CD14-positive monocyte (primary cell): Measurements from ENCODE around the gene XPR1. TPM values are rescaled to one million over a fixed set of nuclear protein-coding genes. Genes with fewer than 3 reads are reported as not detected.

Experiments
- DNase-seq, 3 donors: peaks; one replicate each; pipeline ENCODE4 v3.0.0-alpha.2; 2011 to 2022
- H2AFZ ChIP-seq: 2 replicates; pipeline ENCODE4 v1.6.0; 2012; ENCODE audit warnings: mild to moderate bottlenecking, low read depth, low read length, inconsistent platforms; ENCODE audit not compliant: insufficient read depth, poor library complexity, severe bottlenecking
- H3K27ac ChIP-seq, 2 donors: 1 replicate in 1 of 2; 2 replicates in 1 of 2; pipeline ENCODE4 v1.5.1; 2012 to 2013; ENCODE audit warnings: low read length in 2 of 2, control low read depth in 1 of 2, inconsistent platforms in 1 of 2, low read depth in 1 of 2, mild to moderate bottlenecking in 1 of 2
- H3K27me3 ChIP-seq, 2 donors: one replicate each; pipeline versions ENCODE4 v1.6.0 to v1.6.1; 2011 to 2013; ENCODE audit warnings: low read length in 2 of 2; ENCODE audit not compliant: control insufficient read depth in 2 of 2, insufficient read depth in 2 of 2
- H3K36me3 ChIP-seq, 2 donors: replicated peaks in 1 of 2; 1 replicate in 1 of 2; 2 replicates in 1 of 2; pipeline versions ENCODE4 v1.5.1 to v1.6.1; 2012 to 2013; ENCODE audit warnings: low read length in 2 of 2, control low read depth in 1 of 2, inconsistent platforms in 1 of 2, mild to moderate bottlenecking in 1 of 2; ENCODE audit not compliant: insufficient read depth in 2 of 2, control insufficient read depth in 1 of 2
- H3K4me1 ChIP-seq, 2 donors: 1 replicate in 1 of 2; 2 replicates in 1 of 2; pipeline versions ENCODE4 v1.5.1 to v1.6.1; 2012 to 2013; ENCODE audit warnings: low read length in 2 of 2, control low read depth in 1 of 2, inconsistent platforms in 1 of 2, mild to moderate bottlenecking in 1 of 2, moderate library complexity in 1 of 2; ENCODE audit not compliant: insufficient read depth in 2 of 2, control insufficient read depth in 1 of 2
- H3K4me2 ChIP-seq: replicated peaks from 2 replicates; pipeline ENCODE3; 2012; ENCODE audit warnings: low read length, moderate library complexity, mild to moderate bottlenecking; ENCODE audit not compliant: poor library complexity, severe bottlenecking; ENCODE audit errors: extremely low read depth
- H3K4me3 ChIP-seq, 3 experiments: fragments of 200-600 bp in 1 of 3; sonication (generic) in 1 of 3; replicated peaks in 1 of 3; 1 replicate in 2 of 3; 2 replicates in 1 of 3; pipeline ENCODE4 v1.5.1; 2011 to 2013; ENCODE audit warnings: low read length in 3 of 3, mild to moderate bottlenecking in 3 of 3, control low read depth in 2 of 3, low read depth in 2 of 3, inconsistent platforms in 1 of 3, moderate library complexity in 1 of 3
- H3K79me2 ChIP-seq: 2 replicates; pipeline ENCODE4 v1.6.0; 2012; ENCODE audit warnings: mild to moderate bottlenecking, control low read depth, inconsistent platforms, low read length, moderate library complexity; ENCODE audit not compliant: insufficient read depth
- H3K9ac ChIP-seq: 2 replicates; pipeline ENCODE4 v1.6.0; 2017; ENCODE audit warnings: low read length, mild to moderate bottlenecking; ENCODE audit not compliant: insufficient read depth, poor library complexity, severe bottlenecking
- H3K9me3 ChIP-seq, 2 donors: replicated peaks in 1 of 2; 1 replicate in 1 of 2; 2 replicates in 1 of 2; pipeline versions ENCODE4 v1.5.1 to v1.6.1; 2012 to 2013; ENCODE audit warnings: low read length in 2 of 2, control low read depth in 1 of 2; ENCODE audit not compliant: control insufficient read depth in 1 of 2, insufficient read depth in 1 of 2
- H4K20me1 ChIP-seq: 2 replicates; pipeline ENCODE4 v1.6.0; 2012; ENCODE audit warnings: mild to moderate bottlenecking, low read length, control low read depth, moderate library complexity; ENCODE audit not compliant: insufficient read depth
- H3K27ac Mint-ChIP-seq, 7 donors: one replicate each; pipeline ENCODE4 v1.8.0; 2020; ENCODE audit warnings: mild to moderate bottlenecking in 7 of 7, mixed read lengths in 7 of 7, moderate library complexity in 6 of 7, inconsistent platforms in 2 of 7
- H3K27me3 Mint-ChIP-seq, 3 donors: one replicate each; pipeline ENCODE4 v1.8.0; 2021 to 2022; ENCODE audit warnings: low read depth in 3 of 3, mild to moderate bottlenecking in 3 of 3, mixed read lengths in 3 of 3, moderate library complexity in 3 of 3, inconsistent platforms in 1 of 3
- H3K36me3 Mint-ChIP-seq, 2 donors: one replicate each; pipeline ENCODE4 v1.8.0; 2020; ENCODE audit warnings: mixed read lengths in 2 of 2, inconsistent platforms in 1 of 2, mild to moderate bottlenecking in 1 of 2
- H3K4me1 Mint-ChIP-seq: one replicate; pipeline ENCODE4 v1.8.0; 2020; ENCODE audit warnings: mild to moderate bottlenecking, mixed read lengths
- H3K4me3 Mint-ChIP-seq, 2 donors: one replicate each; pipeline ENCODE4 v1.8.0; 2020; ENCODE audit warnings: mild to moderate bottlenecking in 2 of 2, mixed read lengths in 2 of 2, moderate library complexity in 1 of 2
- H3K9me3 Mint-ChIP-seq, 7 donors: one replicate each; pipeline ENCODE4 v1.8.0; 2020 to 2022; ENCODE audit warnings: mixed read lengths in 7 of 7, mild to moderate bottlenecking in 6 of 7, moderate library complexity in 6 of 7, inconsistent platforms in 2 of 7
- WGBS: methylation state at CpG from one replicate; pipeline ENCODE4 v1.1.5; 2013; ENCODE audit warnings: missing lambda C conversion rate; ENCODE audit not compliant: insufficient coverage; 5-methylcytosine and 5-hydroxymethylcytosine counted together
- intact Hi-C, 2 donors: fragments of 100-400 bp; cut with micrococcal nuclease; formaldehyde crosslinking; loops; one replicate each; pipeline versions ENCODE4 v1.15.0 to v1.15.1; 2023
- polyA plus RNA-seq, 3 donors: library from polyadenylated mRNA; depleted of rRNA in 1 of 3; unstranded in 2 of 3; stranded (reverse) in 1 of 3; fragments of 300-500 nt in 2 of 3; fragments of >200 nt in 1 of 3; fragmentation: Illumina TruSeq in 2 of 3; gene quantifications; 1 replicate in 2 of 3; 2 replicates in 1 of 3; pipeline ENCODE4 v1.2.3, GENCODE V29; 2012 to 2021
- TF ChIP-seq, protein P1 (sequence below): fragments of 200-600 bp; IDR thresholded peaks from one replicate; pipeline ENCODE4 v1.8.0; 2022; ENCODE audit warnings: antibody characterized with exemption, mild to moderate bottlenecking

XPR1 gene
- polyA plus RNA-seq, 3 donors, result 4.7 to 12.5 (median 8.7) TPM

DNA sequence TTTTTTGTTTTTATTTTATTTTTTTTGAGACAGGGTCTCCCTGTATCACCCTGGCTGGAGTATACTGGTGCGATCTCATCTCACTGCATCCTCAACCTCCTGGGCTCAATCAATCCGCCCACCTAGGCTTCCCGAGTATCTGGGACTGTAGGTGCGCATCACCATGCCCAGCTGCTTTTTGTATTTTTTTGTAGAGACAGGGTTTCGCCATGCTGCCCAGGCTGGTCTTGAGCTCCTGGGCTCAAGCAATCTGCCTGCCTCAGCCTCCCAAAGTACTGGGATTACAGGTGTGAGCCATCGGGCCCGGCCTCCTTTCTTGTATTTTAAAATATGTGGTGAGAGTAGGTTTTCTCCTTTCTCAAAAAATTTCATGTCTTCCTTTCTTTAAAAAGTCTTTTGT, 122.6 kb downstream of the XPR1 start:
- no peak for DNase-seq
- no CpG with 5 or more reads among the region's 7 CpGs for WGBS
- H3K27ac Mint-ChIP-seq, result no peak overlapping the region

GRCh38 chr1:180757657-180758056, 125.8 kb downstream of the XPR1 start:
- WGBS, result no CpG with 5 or more reads among the region's 1 CpG

More for the DNA sequence above, 122.6 kb downstream of the XPR1 start:
- H3K4me1 ChIP-seq, result no peaks in the 10 kb centered on the region
- no peak overlapping the region for H3K27ac ChIP-seq
- Mint-ChIP-seq H3K4me1 (no peaks in the 10 kb centered on the region), H3K4me3 (no peak overlapping the region), H3K9me3 (peaks cover 8 to 15% (median 11%) of the 10 kb centered on the region in 7 donors), H3K36me3 (peaks cover 2% of the 10 kb centered on the region in 2 donors), H3K27me3 (peaks cover 0 to 1% (median 0%) of the 10 kb centered on the region in 3 donors)
- H3K9me3 ChIP-seq, result peaks cover 0 to 10% of the 10 kb centered on the region in 2 donors
- intact Hi-C loops, result no loop called here
- no peaks in the 10 kb centered on the region for H3K79me2 ChIP-seq
- no peak overlapping the region for H3K9ac ChIP-seq
- H3K4me2 ChIP-seq, result no peak overlapping the region
- H3K4me3 ChIP-seq, result no peak overlapping the region
- H4K20me1 ChIP-seq, result no peaks in the 10 kb centered on the region
- no peak overlapping the region for H2AFZ ChIP-seq
- TF ChIP-seq, protein P1, sequence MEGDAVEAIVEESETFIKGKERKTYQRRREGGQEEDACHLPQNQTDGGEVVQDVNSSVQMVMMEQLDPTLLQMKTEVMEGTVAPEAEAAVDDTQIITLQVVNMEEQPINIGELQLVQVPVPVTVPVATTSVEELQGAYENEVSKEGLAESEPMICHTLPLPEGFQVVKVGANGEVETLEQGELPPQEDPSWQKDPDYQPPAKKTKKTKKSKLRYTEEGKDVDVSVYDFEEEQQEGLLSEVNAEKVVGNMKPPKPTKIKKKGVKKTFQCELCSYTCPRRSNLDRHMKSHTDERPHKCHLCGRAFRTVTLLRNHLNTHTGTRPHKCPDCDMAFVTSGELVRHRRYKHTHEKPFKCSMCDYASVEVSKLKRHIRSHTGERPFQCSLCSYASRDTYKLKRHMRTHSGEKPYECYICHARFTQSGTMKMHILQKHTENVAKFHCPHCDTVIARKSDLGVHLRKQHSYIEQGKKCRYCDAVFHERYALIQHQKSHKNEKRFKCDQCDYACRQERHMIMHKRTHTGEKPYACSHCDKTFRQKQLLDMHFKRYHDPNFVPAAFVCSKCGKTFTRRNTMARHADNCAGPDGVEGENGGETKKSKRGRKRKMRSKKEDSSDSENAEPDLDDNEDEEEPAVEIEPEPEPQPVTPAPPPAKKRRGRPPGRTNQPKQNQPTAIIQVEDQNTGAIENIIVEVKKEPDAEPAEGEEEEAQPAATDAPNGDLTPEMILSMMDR, result no peak
- no peaks in the 10 kb centered on the region for H3K27me3 ChIP-seq
- H3K36me3 ChIP-seq, result no peaks in the 10 kb centered on the region

More at GRCh38 chr1:180757657-180758056, 125.8 kb downstream of the XPR1 start:
- Histone ChIP-seq H3K27me3 (no peaks in the 10 kb centered on the region), H3K9me3 (peaks cover 0 to 10% of the 10 kb centered on the region in 2 donors), H3K79me2 (no peaks in the 10 kb centered on the region), H3K4me1 (no peaks in the 10 kb centered on the region), H3K27ac (no peak overlapping the region), H4K20me1 (no peaks in the 10 kb centered on the region), H2AFZ (no peak overlapping the region), H3K4me2 (no peak overlapping the region), H3K9ac (no peak overlapping the region), H3K36me3 (no peaks in the 10 kb centered on the region), H3K4me3 (no peak overlapping the region)
- no peak for DNase-seq
- Mint-ChIP-seq H3K27me3 (peaks cover 0 to 1% (median 0%) of the 10 kb centered on the region in 3 donors), H3K4me1 (no peaks in the 10 kb centered on the region), H3K36me3 (peaks cover 2% of the 10 kb centered on the region in 2 donors), H3K4me3 (no peak overlapping the region), H3K9me3 (peaks cover 10 to 23% (median 13%) of the 10 kb centered on the region in 7 donors), H3K27ac (no peak overlapping the region)
- TF ChIP-seq, protein P1, result no peak
- intact Hi-C loops, result no loop called here
